ENCODE data around the gene RNF220. TPM values are rescaled to one million over a fixed set of nuclear protein-coding genes. Genes with fewer than 3 reads are reported as not detected.
A peak's percentile ranks its signal among the peaks of the same experiment; 100 is the strongest.

RNF220 gene
- total RNA-seq, 4 donors from 2014 or later, result 22.0 to 94.3 (median 49.4) TPM

- H3K27me3 ChIP-seq, result no peaks in the 10 kb centered on the region
- no peak overlapping the region for H3K4me3 ChIP-seq
- intact Hi-C loops (cut with DNase I; ENCODE audit: low total_unique reads), result no loop called here
- H3K4me1 ChIP-seq, result peaks cover 0 to 11% of the 10 kb centered on the region in 2 donors
- H3K27ac ChIP-seq, result peak overlapping the region; percentile 74 to 77
- no peaks in the 10 kb centered on the region for H3K36me3 ChIP-seq
- no peaks in the 10 kb centered on the region for H3K9me3 ChIP-seq
- no peak for TF ChIP-seq POLR2A (IDR thresholded peaks at IDR 0.05)
- no peak for TF ChIP-seq CTCF (IDR thresholded peaks at IDR 0.05)
- DNase-seq, result no peak
These were observed 79.2 kb downstream of the RNF220 start for GRCh38 chr1:44484155-44484688.

GRCh38 chr1:44485229-44485933 lies 80.3 kb downstream of the RNF220 start:
- H3K4me1 ChIP-seq, result peaks cover 0 to 11% of the 10 kb centered on the region in 2 donors
- H3K36me3 ChIP-seq, result no peaks in the 10 kb centered on the region
- H3K9me3 ChIP-seq, result no peaks in the 10 kb centered on the region
- intact Hi-C loops (cut with DNase I; ENCODE audit: low total_unique reads), result no loop called here
- no peak overlapping the region for H3K4me3 ChIP-seq
- DNase-seq, result peak; percentile 25 to 74
- no peaks in the 10 kb centered on the region for H3K27me3 ChIP-seq
- TF ChIP-seq POLR2A (IDR thresholded peaks at IDR 0.05) (no peak), CTCF (IDR thresholded peaks at IDR 0.05) (no peak)
- peak overlapping the region; percentile 74 to 77 for H3K27ac ChIP-seq

- H3K27ac ChIP-seq, result peak overlapping the region; percentile 74 to 77
- DNase-seq, result no peak
- H3K9me3 ChIP-seq, result no peaks in the 10 kb centered on the region
- TF ChIP-seq CTCF (IDR thresholded peaks at IDR 0.05) (no peak), POLR2A (IDR thresholded peaks at IDR 0.05) (no peak)
- H3K4me1 ChIP-seq, result peaks cover 0 to 11% of the 10 kb centered on the region in 2 donors
- H3K27me3 ChIP-seq, result no peaks in the 10 kb centered on the region
- intact Hi-C loops (cut with DNase I; ENCODE audit: low total_unique reads), result no loop called here
- H3K36me3 ChIP-seq, result no peaks in the 10 kb centered on the region
- no peak overlapping the region for H3K4me3 ChIP-seq
These were observed 80.9 kb downstream of the RNF220 start for GRCh38 chr1:44485934-44486460.

GRCh38 chr1:44489481-44489880 lies 84.4 kb downstream of the RNF220 start:
- Histone ChIP-seq H3K27ac (no peak overlapping the region), H3K4me3 (no peak overlapping the region), H3K9me3 (no peaks in the 10 kb centered on the region), H3K4me1 (peaks cover 0 to 9% of the 10 kb centered on the region in 2 donors), H3K36me3 (no peaks in the 10 kb centered on the region), H3K27me3 (no peaks in the 10 kb centered on the region)
- DNase-seq, result no peak
- TF ChIP-seq CTCF (IDR thresholded peaks at IDR 0.05) (no peak), POLR2A (IDR thresholded peaks at IDR 0.05) (no peak)
- intact Hi-C loops (cut with DNase I; ENCODE audit: low total_unique reads), result no loop called here

- H3K4me3 ChIP-seq, result no peak overlapping the region
- H3K36me3 ChIP-seq, result no peaks in the 10 kb centered on the region
- no peaks in the 10 kb centered on the region for H3K4me1 ChIP-seq
- no peak for DNase-seq
- H3K27me3 ChIP-seq, result no peaks in the 10 kb centered on the region
- H3K9me3 ChIP-seq, result no peaks in the 10 kb centered on the region
- intact Hi-C loops (cut with DNase I; ENCODE audit: low total_unique reads), result no loop called here
- H3K27ac ChIP-seq, result no peak overlapping the region
- TF ChIP-seq POLR2A (IDR thresholded peaks at IDR 0.05) (no peak), CTCF (IDR thresholded peaks at IDR 0.05) (no peak)
These were observed 91.6 kb downstream of the RNF220 start for GRCh38 chr1:44496541-44497171.

Data from uterus (tissue), 4 donors.